OCI-LY1 (cell line): ENCODE data around the gene NAGK.
A peak's percentile ranks its signal among the peaks of the same experiment; 100 is the strongest.

Source experiments
- H2AFZ ChIP-seq: fragments of 200-600 bp; sonication (generic), shearing (Covaris generic); 2 replicates; pipeline ENCODE4 v1.6.0; 2014; ENCODE audit warnings: antibody characterized with exemption, mild to moderate bottlenecking, low read length
- H3F3A ChIP-seq: fragments of 200-600 bp; sonication (generic), shearing (Covaris generic); 2 replicates; pipeline ENCODE4 v1.6.0; 2014; ENCODE audit warnings: mild to moderate bottlenecking, antibody characterized with exemption, low read length, moderate library complexity; ENCODE audit not compliant: insufficient read depth
- H3K27ac ChIP-seq: fragments of 200-600 bp; sonication (generic); 2 replicates; pipeline ENCODE4 v1.5.1; 2014; ENCODE audit warnings: low read length, mixed run types, mild to moderate bottlenecking, low read depth; ENCODE audit not compliant: poor library complexity, severe bottlenecking
- H3K27me3 ChIP-seq: fragments of 200-600 bp; sonication (generic); 2 replicates; pipeline ENCODE4 v1.6.0; 2014; ENCODE audit warnings: antibody characterized with exemption, mild to moderate bottlenecking, low read length, moderate library complexity; ENCODE audit not compliant: insufficient read depth
- H3K36me3 ChIP-seq: fragments of 200-600 bp; sonication (generic); 2 replicates; pipeline ENCODE4 v1.6.1; 2014; ENCODE audit warnings: mild to moderate bottlenecking, antibody characterized with exemption, low read length, moderate library complexity, mixed read lengths; ENCODE audit not compliant: insufficient read depth
- H3K4me1 ChIP-seq: fragments of 200-600 bp; sonication (generic); 2 replicates; pipeline ENCODE4 v1.5.1; 2014; ENCODE audit warnings: mild to moderate bottlenecking, low read length, moderate library complexity; ENCODE audit not compliant: insufficient read depth, severe bottlenecking
- H3K4me2 ChIP-seq: fragments of 200-600 bp; sonication (generic), shearing (Covaris generic); 2 replicates; pipeline ENCODE4 v1.6.1; 2014; ENCODE audit warnings: low read length
- H3K4me3 ChIP-seq: fragments of 200-600 bp; sonication (generic); 2 replicates; pipeline ENCODE4 v1.5.1; 2014; ENCODE audit warnings: low read length, low read depth, mild to moderate bottlenecking, mixed read lengths; ENCODE audit not compliant: poor library complexity, severe bottlenecking
- H3K79me2 ChIP-seq: fragments of 200-600 bp; shearing (Covaris generic); 2 replicates; pipeline ENCODE4 v1.6.1; 2016; ENCODE audit warnings: mixed run types, low read length, mixed read lengths; ENCODE audit not compliant: insufficient read depth
- H3K9ac ChIP-seq: fragments of 200-600 bp; sonication (generic), shearing (Covaris generic); 2 replicates; pipeline ENCODE4 v1.6.1; 2014; ENCODE audit warnings: mild to moderate bottlenecking, low read length, mixed read lengths
- H3K9me2 ChIP-seq: fragments of 200-600 bp; sonication (generic), shearing (Covaris generic); 2 replicates; pipeline ENCODE4 v1.6.1; 2014; ENCODE audit warnings: low read depth, mild to moderate bottlenecking, low read length, mixed read lengths
- H3K9me3 ChIP-seq: fragments of 200-600 bp; shearing (Covaris generic); 2 replicates; pipeline ENCODE4 v1.6.1; 2014; ENCODE audit warnings: low read length, mixed read lengths
- H4K20me1 ChIP-seq: fragments of 200-600 bp; sonication (generic), shearing (Covaris generic); 2 replicates; pipeline ENCODE4 v1.6.0; 2016; ENCODE audit warnings: mild to moderate bottlenecking, low read length; ENCODE audit not compliant: insufficient read depth
- EZH2 ChIP-seq: fragments of 200-600 bp; sonication (generic), shearing (Covaris generic); IDR thresholded peaks from 2 replicates; pipeline ENCODE4 v1.8.0; 2017; ENCODE audit warnings: borderline replicate concordance, mixed run types, mild to moderate bottlenecking, antibody characterized with exemption, low read length, moderate library complexity, mixed read lengths
- TF ChIP-seq, protein P1 (sequence below): fragments of 200-600 bp; sonication (generic), shearing (Covaris generic); IDR thresholded peaks from 2 replicates; pipeline ENCODE4 v1.5.1; 2017; ENCODE audit warnings: mild to moderate bottlenecking, antibody characterized with exemption, low read length, moderate library complexity, mixed read lengths

The NAGK gene

DNA sequence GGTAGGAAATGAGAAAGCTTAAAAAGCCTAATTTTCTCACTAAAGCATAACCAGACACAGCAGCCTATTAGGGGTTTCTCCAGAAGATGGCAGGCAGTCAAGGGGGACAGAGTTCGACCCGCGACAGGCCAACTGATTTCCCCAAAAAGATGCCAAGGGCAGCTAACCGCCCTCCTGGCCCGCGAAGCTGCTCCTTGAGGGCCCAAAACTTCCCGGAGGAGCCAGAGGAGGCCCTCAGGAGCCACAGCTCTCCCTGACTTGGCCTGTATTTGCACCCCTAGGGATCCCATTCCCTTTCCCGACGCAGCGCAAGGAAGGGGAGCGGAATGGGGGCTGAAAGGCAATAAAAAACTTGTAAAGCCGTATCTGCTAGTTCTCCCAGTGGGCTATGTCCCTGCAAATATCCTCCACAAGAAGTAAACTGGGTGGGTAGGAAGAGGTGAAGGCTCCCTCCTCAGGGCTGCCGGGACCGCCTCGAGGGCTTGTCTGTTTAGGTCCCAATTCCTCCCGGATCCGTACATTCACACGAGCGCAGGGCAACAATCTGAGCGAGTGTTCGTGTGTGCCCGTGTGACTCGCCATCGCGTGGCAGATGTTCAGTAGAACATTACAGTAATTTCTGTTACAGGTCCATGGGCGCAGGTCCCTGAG lies 756 bp upstream of the NAGK start:
- Histone ChIP-seq H3K36me3 (peaks cover 2% of the 10 kb centered on the region; the same call in 1 of the 2 replicates), H3K27ac (peak overlapping the region; percentile 89), H3F3A (peaks cover 12% of the 10 kb centered on the region; the same call in 1 of the 2 replicates), H4K20me1 (no peaks in the 10 kb centered on the region), H3K9ac (peak overlapping the region; percentile 95), H3K27me3 (no peaks in the 10 kb centered on the region), H3K4me2 (peak overlapping the region; percentile 89), H3K4me3 (peak overlapping the region; percentile 73), H3K9me3 (no peaks in the 10 kb centered on the region), H2AFZ (no peak overlapping the region), H3K79me2 (no peaks in the 10 kb centered on the region), H3K4me1 (peaks cover 81% of the 10 kb centered on the region), H3K9me2 (no peaks in the 10 kb centered on the region)
- TF ChIP-seq, protein P1, sequence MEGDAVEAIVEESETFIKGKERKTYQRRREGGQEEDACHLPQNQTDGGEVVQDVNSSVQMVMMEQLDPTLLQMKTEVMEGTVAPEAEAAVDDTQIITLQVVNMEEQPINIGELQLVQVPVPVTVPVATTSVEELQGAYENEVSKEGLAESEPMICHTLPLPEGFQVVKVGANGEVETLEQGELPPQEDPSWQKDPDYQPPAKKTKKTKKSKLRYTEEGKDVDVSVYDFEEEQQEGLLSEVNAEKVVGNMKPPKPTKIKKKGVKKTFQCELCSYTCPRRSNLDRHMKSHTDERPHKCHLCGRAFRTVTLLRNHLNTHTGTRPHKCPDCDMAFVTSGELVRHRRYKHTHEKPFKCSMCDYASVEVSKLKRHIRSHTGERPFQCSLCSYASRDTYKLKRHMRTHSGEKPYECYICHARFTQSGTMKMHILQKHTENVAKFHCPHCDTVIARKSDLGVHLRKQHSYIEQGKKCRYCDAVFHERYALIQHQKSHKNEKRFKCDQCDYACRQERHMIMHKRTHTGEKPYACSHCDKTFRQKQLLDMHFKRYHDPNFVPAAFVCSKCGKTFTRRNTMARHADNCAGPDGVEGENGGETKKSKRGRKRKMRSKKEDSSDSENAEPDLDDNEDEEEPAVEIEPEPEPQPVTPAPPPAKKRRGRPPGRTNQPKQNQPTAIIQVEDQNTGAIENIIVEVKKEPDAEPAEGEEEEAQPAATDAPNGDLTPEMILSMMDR: peak; percentile 19; the same call in 1 of the 2 replicates
- no peak for TF ChIP-seq EZH2

DNA sequence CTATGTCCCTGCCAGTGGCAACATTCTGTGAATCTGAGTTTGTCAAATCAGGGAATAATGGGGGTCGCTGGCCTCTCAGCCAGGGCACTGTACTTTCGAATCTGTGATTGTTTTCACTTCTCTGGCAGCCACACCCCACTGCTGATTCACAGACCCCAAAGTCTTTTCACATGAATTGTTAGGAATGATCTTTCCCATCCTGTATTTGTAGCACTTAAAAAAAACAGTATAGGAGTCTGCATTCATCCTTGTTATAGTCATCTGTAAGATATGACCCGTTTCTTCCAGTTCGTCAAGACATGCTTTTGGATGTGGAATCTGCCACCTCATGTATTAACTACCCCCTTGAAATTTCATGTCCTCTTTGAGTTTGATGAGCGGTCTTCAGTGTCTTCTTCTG lies 928 bp downstream of the NAGK start:
- Histone ChIP-seq H3K4me2 (peak overlapping the region; percentile 89), H3K4me1 (peaks cover 75% of the 10 kb centered on the region), H3K9me3 (no peaks in the 10 kb centered on the region), H3K9me2 (no peaks in the 10 kb centered on the region), H3K4me3 (peak overlapping the region; percentile 73), H3K9ac (peak overlapping the region; percentile 95), H3F3A (peaks cover 12% of the 10 kb centered on the region; the same call in 1 of the 2 replicates), H3K27ac (peak overlapping the region; percentile 70), H4K20me1 (no peaks in the 10 kb centered on the region), H3K79me2 (no peaks in the 10 kb centered on the region), H3K36me3 (peaks cover 16% of the 10 kb centered on the region), H3K27me3 (no peaks in the 10 kb centered on the region), H2AFZ (no peak overlapping the region)
- TF ChIP-seq, protein P1: no peak
- TF ChIP-seq EZH2: no peak

DNA sequence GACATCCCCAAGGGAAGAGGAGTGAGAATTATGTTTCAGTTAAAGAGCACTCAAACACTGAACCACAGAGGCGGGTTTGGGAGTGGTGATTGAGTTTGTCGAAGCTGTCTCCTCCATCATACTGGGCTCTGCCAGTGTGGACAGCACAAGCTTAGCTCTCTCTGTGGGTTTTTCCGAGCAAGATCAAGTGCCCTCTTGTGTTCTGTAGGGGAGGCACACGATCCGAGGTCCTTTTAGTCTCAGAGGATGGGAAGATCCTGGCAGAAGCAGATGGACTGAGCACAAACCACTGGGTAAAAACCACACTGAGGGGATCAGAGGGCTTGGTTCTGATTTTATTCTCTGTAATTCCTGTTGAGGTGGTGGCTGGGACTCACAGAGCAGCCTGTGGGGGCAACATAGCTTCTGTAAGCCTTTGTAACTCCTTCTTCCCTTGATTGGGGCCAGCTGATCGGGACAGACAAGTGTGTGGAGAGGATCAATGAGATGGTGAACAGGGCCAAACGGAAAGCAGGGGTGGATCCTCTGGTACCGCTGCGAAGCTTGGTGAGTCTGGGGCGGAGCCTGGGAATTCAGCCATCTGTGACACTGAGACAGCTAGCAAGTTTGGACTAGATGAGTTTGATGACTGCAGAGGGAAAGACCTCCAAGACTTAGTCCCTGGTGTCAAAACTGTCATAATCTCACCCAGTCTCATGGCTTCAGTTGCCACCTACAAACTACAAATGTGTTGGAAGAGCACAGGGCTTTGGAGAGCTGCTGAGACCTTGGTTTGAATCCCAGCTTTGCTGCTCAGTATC lies 2.0 kb downstream of the NAGK start:
- Histone ChIP-seq H3K4me3 (peak overlapping the region; percentile 73), H3K9me3 (no peaks in the 10 kb centered on the region), H3K27me3 (no peaks in the 10 kb centered on the region), H2AFZ (no peak overlapping the region), H3K27ac (peak overlapping the region; percentile 70), H3K36me3 (peaks cover 23% of the 10 kb centered on the region), H3F3A (peaks cover 4% of the 10 kb centered on the region; the same call in 1 of the 2 replicates), H4K20me1 (no peaks in the 10 kb centered on the region), H3K9ac (peak overlapping the region; percentile 95), H3K9me2 (no peaks in the 10 kb centered on the region), H3K4me1 (peaks cover 63% of the 10 kb centered on the region), H3K79me2 (no peaks in the 10 kb centered on the region), H3K4me2 (peak overlapping the region; percentile 89)
- no peak for TF ChIP-seq EZH2
- TF ChIP-seq, protein P1: peak; percentile 55
